ENCODE data around the gene SLC6A20.

The SLC6A20 gene

GRCh38 chr3:45800611-45801010, 4.3 kb upstream of the SLC6A20 start:
- no peak for DNase-seq
- no peak for ATAC-seq

- no peak for ATAC-seq
Measured at GRCh38 chr3:45799586-45799985, 3.2 kb upstream of the SLC6A20 start.

GRCh38 chr3:45798034-45798433, 1.7 kb upstream of the SLC6A20 start:
- ATAC-seq, result no peak

More at GRCh38 chr3:45799586-45799985, 3.2 kb upstream of the SLC6A20 start:
- DNase-seq, result no peak

GRCh38 chr3:45796902-45797637, 734 bp upstream of the SLC6A20 start:
- DNase-seq (no peak), ATAC-seq (no peak)

More at GRCh38 chr3:45798034-45798433, 1.7 kb upstream of the SLC6A20 start:
- DNase-seq, result no peak

- no peak for ATAC-seq
Measured at GRCh38 chr3:45795509-45795881, 841 bp downstream of the SLC6A20 start.

GRCh38 chr3:45794660-45795059, 1.7 kb downstream of the SLC6A20 start:
- ATAC-seq (no peak), DNase-seq (no peak)

More at GRCh38 chr3:45795509-45795881, 841 bp downstream of the SLC6A20 start:
- DNase-seq, result no peak

GRCh38 chr3:45794177-45794560, 2.2 kb downstream of the SLC6A20 start:
- DNase-seq (no peak), ATAC-seq (no peak)

- ATAC-seq (no peak), DNase-seq (no peak)
Measured at GRCh38 chr3:45793482-45794176, 2.7 kb downstream of the SLC6A20 start.

- DNase-seq (no peak), ATAC-seq (no peak)
Measured at GRCh38 chr3:45792516-45793172, 3.7 kb downstream of the SLC6A20 start.

- no peak for DNase-seq
- no peak for ATAC-seq
Measured at GRCh38 chr3:45792036-45792435, 4.3 kb downstream of the SLC6A20 start.

- no peak for DNase-seq
- ATAC-seq, result no peak
Measured at GRCh38 chr3:45790596-45790995, 5.7 kb downstream of the SLC6A20 start.

GRCh38 chr3:45789235-45789812, 7.0 kb downstream of the SLC6A20 start:
- no peak for DNase-seq
- no peak for ATAC-seq

- no peak for ATAC-seq
Measured at GRCh38 chr3:45787551-45787950, 8.8 kb downstream of the SLC6A20 start.

GRCh38 chr3:45786801-45787495, 9.4 kb downstream of the SLC6A20 start:
- ATAC-seq (no peak), DNase-seq (no peak)

More at GRCh38 chr3:45787551-45787950, 8.8 kb downstream of the SLC6A20 start:
- no peak for DNase-seq

- ATAC-seq (no peak), DNase-seq (no peak)
Measured at GRCh38 chr3:45785605-45786150, 10.7 kb downstream of the SLC6A20 start.

- ATAC-seq, result no peak
- DNase-seq, result no peak
Measured at GRCh38 chr3:45783667-45784066, 12.7 kb downstream of the SLC6A20 start.

- DNase-seq (no peak), ATAC-seq (no peak)
Measured at GRCh38 chr3:45782381-45782780, 14.0 kb downstream of the SLC6A20 start.

- ATAC-seq (no peak), DNase-seq (no peak)
Measured at GRCh38 chr3:45781841-45782240, 14.5 kb downstream of the SLC6A20 start.

GRCh38 chr3:45781271-45781670, 15.1 kb downstream of the SLC6A20 start:
- DNase-seq, result no peak
- ATAC-seq, result no peak

- no peak for ATAC-seq
- no peak for DNase-seq
Measured at GRCh38 chr3:45779746-45780735, 16.3 kb downstream of the SLC6A20 start.
